ENCODE data around the gene OTUD3. TPM values are rescaled to one million over a fixed set of nuclear protein-coding genes. Genes with fewer than 3 reads are reported as not detected.

OTUD3 gene
- total and polyA plus RNA-seq, 2 of the 13 experiments (the other 11 are each of a cell fraction or from before 2014, with no cell fraction given), result 5.2 to 7.5 TPM

DNA sequence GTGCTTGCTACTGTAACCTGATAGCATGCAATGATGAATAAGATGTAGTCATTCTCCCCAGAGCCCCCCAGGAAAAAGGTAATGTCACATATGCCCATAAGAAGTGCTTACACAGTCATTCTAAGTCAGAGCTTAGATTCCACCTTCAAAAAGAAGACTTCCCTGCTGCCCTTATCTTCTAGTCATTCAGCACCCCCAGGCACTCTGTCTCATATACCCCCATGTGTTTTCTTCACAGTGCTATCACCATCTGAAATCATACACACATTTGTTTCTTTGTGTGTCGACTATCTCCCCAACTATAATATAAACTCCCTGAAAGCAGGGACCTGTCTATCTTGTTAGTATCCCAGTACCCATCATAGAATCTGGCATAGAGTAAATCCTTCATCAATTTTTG is 16.2 kb upstream of the OTUD3 start:
- Histone ChIP-seq H2AFZ (ENCODE audit: low read length) (no peak overlapping the region), H3K4me3 (replicated peaks in 1 of 3; ENCODE audit: insufficient read depth in 1 of 3, low read depth in 2 of 3, low read length in 3 of 3) (no peak overlapping the region), H3K9me3 (ENCODE audit: low read length) (no peaks in the 10 kb centered on the region; the same call in 1 of the 2 replicates), H3K27me3 (ENCODE audit: control insufficient read depth in 1 of 2, insufficient read depth in 2 of 2, low read length in 2 of 2) (0 out of 5 replicates have a peak, but pooled peaks cover 0 to 7% of the 10 kb centered on the region in 2 experiments), H3K9ac (ENCODE audit: insufficient read depth, low read depth, low read length) (no peak overlapping the region), H3K4me2 (ENCODE audit: low read depth, low read length) (no peak overlapping the region), H3K36me3 (replicated peaks in 1 of 2; ENCODE audit: control insufficient read depth in 1 of 2, insufficient read depth in 2 of 2, low read length in 2 of 2) (no peaks in the 10 kb centered on the region), H3K27ac (ENCODE audit: extremely low read length, insufficient read depth, low read length) (no peak overlapping the region), H3K4me1 (ENCODE audit: insufficient read depth, low read length) (peaks cover 20% of the 10 kb centered on the region), H4K20me1 (ENCODE audit: insufficient read depth, low read length) (no peaks in the 10 kb centered on the region), H3K79me2 (ENCODE audit: insufficient read depth, low read length) (no peaks in the 10 kb centered on the region)
- in situ Hi-C loops (cut with HindIII; ENCODE audit: extremely low pct_ligation_motif_present, low pct_unique_long_range_greater_than_20kb), result loop anchor here (5.0 kb wide), 1 partner anchor 104 kb away; no protein-coding TSS in a partner anchor
- DNase-seq (ENCODE audit: low spot score) (no peak), FAIRE-seq (no peak), ATAC-seq (no peak)
- TF ChIP-seq RFXANK (CRISPR knock-in tag; IDR thresholded peaks at IDR 0.05), result no peak
- 0% methylated on average over 1 of the region's 1 CpG for WGBS (ENCODE audit: low lambda C conversion rate)
- POLR2A ChIA-PET, result no interaction called here
- intact Hi-C loops (cut with micrococcal nuclease; ENCODE audit: unreplicated experiment), result no loop called here
- no TSS peak for BruUV-seq (replicated peaks)
- CTCF ChIA-PET (ENCODE audit: low intra/inter-chr PET ratio, low total read pairs), result no interaction called here

DNA sequence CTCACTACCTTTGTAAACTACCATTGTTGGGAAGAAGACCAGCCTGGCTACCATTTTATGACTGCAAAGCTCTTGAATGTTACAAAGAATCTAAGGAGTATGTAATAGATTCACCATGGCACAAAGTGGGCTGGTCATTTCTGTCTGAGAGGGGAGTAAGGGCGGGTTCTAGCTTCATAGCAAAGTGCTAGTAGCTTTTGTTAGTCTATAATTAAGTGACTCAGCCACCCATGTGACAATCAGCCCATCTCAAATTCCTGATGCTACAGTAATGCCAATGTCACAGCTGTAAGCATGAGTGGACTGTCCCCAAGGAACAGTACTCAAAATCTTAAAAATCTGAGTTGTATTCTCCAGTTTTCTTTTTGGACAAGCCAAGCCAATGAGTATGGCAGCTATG is 15.4 kb upstream of the OTUD3 start:
- BruUV-seq (replicated peaks), result no TSS peak
- DNase-seq (ENCODE audit: low spot score), result no peak
- in situ Hi-C loops (cut with HindIII; ENCODE audit: extremely low pct_ligation_motif_present, low pct_unique_long_range_greater_than_20kb) (loop anchor here (5.0 kb wide), 1 partner anchor 104 kb away; no protein-coding TSS in a partner anchor), intact Hi-C loops (cut with micrococcal nuclease; ENCODE audit: unreplicated experiment) (no loop called here)
- ChIA-PET POLR2A (no interaction called here), CTCF (ENCODE audit: low intra/inter-chr PET ratio, low total read pairs) (no interaction called here)
- no peaks in the 10 kb centered on the region; the same call in 1 of the 2 replicates for H3K9me3 ChIP-seq (ENCODE audit: low read length)
- peaks cover 13% of the 10 kb centered on the region for H3K4me1 ChIP-seq (ENCODE audit: insufficient read depth, low read length)
- no peak for FAIRE-seq
- H3K27ac ChIP-seq (ENCODE audit: extremely low read length, insufficient read depth, low read length), result no peak overlapping the region
- no peak overlapping the region for H3K4me3 ChIP-seq (replicated peaks in 1 of 3; ENCODE audit: insufficient read depth in 1 of 3, low read depth in 2 of 3, low read length in 3 of 3)
- 0% methylated on average over 1 of the region's 1 CpG for WGBS (ENCODE audit: low lambda C conversion rate)
- H3K9ac ChIP-seq (ENCODE audit: insufficient read depth, low read depth, low read length), result no peak overlapping the region
- 0 out of 5 replicates have a peak, but pooled peaks cover 0 to 7% of the 10 kb centered on the region in 2 experiments for H3K27me3 ChIP-seq (ENCODE audit: control insufficient read depth in 1 of 2, insufficient read depth in 2 of 2, low read length in 2 of 2)
- TF ChIP-seq DR1 (CRISPR knock-in tag; IDR thresholded peaks at IDR 0.05) (no peak), ZNF724P (CRISPR knock-in tag; IDR thresholded peaks at IDR 0.05; ENCODE audit: borderline replicate concordance) (no peak), KDM4B (CRISPR knock-in tag; IDR thresholded peaks at IDR 0.05) (no peak), ZNF749 (CRISPR knock-in tag; IDR thresholded peaks at IDR 0.05; ENCODE audit: borderline replicate concordance) (no peak), ZFP62 (CRISPR knock-in tag; IDR thresholded peaks at IDR 0.05) (no peak), ZFX (CRISPR knock-in tag; IDR thresholded peaks at IDR 0.05; ENCODE audit: low read depth) (no peak), SP140L (CRISPR knock-in tag; IDR thresholded peaks at IDR 0.05; ENCODE audit: borderline replicate concordance) (no peak), RAD51 (IDR thresholded peaks at IDR 0.05; ENCODE audit: borderline replicate concordance) (no peak), CHCHD3 (CRISPR knock-in tag; IDR thresholded peaks at IDR 0.05) (no peak), RORA (CRISPR knock-in tag; IDR thresholded peaks at IDR 0.05) (no peak), NR2F2 (IDR thresholded peaks at IDR 0.05; ENCODE audit: borderline replicate concordance, low read depth) (no peak), GTF3A (CRISPR knock-in tag; conservative IDR thresholded peaks at IDR 0.05) (no peak), PLRG1 (conservative IDR thresholded peaks at IDR 0.05) (no peak), KAT8 (CRISPR knock-in tag; IDR thresholded peaks at IDR 0.05) (no peak), ZNF101 (CRISPR knock-in tag; IDR thresholded peaks at IDR 0.05; ENCODE audit: borderline replicate concordance, low read depth) (no peak), GATAD2A (CRISPR knock-in tag; IDR thresholded peaks at IDR 0.05) (no peak), KMT2A (CRISPR knock-in tag; IDR thresholded peaks at IDR 0.05) (no peak), ISX (CRISPR knock-in tag; conservative IDR thresholded peaks at IDR 0.05) (no peak)
- TF ChIP-seq, protein P1, sequence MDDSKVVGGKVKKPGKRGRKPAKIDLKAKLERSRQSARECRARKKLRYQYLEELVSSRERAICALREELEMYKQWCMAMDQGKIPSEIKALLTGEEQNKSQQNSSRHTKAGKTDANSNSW (CRISPR knock-in tag; IDR thresholded peaks at IDR 0.05; ENCODE audit: borderline replicate concordance), result no peak
- TF ChIP-seq, protein P2, sequence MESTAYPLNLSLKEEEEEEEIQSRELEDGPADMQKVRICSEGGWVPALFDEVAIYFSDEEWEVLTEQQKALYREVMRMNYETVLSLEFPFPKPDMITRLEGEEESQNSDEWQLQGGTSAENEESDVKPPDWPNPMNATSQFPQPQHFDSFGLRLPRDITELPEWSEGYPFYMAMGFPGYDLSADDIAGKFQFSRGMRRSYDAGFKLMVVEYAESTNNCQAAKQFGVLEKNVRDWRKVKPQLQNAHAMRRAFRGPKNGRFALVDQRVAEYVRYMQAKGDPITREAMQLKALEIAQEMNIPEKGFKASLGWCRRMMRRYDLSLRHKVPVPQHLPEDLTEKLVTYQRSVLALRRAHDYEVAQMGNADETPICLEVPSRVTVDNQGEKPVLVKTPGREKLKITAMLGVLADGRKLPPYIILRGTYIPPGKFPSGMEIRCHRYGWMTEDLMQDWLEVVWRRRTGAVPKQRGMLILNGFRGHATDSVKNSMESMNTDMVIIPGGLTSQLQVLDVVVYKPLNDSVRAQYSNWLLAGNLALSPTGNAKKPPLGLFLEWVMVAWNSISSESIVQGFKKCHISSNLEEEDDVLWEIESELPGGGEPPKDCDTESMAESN (CRISPR knock-in tag; conservative IDR thresholded peaks at IDR 0.05), result no peak
- H3K36me3 ChIP-seq (replicated peaks in 1 of 2; ENCODE audit: control insufficient read depth in 1 of 2, insufficient read depth in 2 of 2, low read length in 2 of 2), result no peaks in the 10 kb centered on the region
- H4K20me1 ChIP-seq (ENCODE audit: insufficient read depth, low read length), result no peaks in the 10 kb centered on the region
- no peak overlapping the region for H2AFZ ChIP-seq (ENCODE audit: low read length)
- H3K79me2 ChIP-seq (ENCODE audit: insufficient read depth, low read length), result no peaks in the 10 kb centered on the region
- no peak overlapping the region for H3K4me2 ChIP-seq (ENCODE audit: low read depth, low read length)
- ATAC-seq, result no peak
